ENCODE measurements around the gene TCEA3.

GRCh38 chr1:23376890-23377811 is 47.4 kb downstream of the TCEA3 start:
- TF ChIP-seq POLR2A (IDR thresholded peaks at IDR 0.05) (no peak), CTCF (IDR thresholded peaks at IDR 0.05) (no peak)
